SK-N-MC (cell line): Measurements from ENCODE around the gene BANP.

ENCODE experiments used
- EZH2 ChIP-seq: fragments of 200-600 bp; sonication (generic); IDR thresholded peaks from one replicate; pipeline ENCODE4 v1.6.1; 2017; ENCODE audit warnings: antibody characterized with exemption
- POLR2AphosphoS5 ChIP-seq: IDR thresholded peaks from 2 replicates; pipeline ENCODE4 v1.6.1; 2012; ENCODE audit warnings: mild to moderate bottlenecking, low read depth, low read length, borderline replicate concordance

DNA sequence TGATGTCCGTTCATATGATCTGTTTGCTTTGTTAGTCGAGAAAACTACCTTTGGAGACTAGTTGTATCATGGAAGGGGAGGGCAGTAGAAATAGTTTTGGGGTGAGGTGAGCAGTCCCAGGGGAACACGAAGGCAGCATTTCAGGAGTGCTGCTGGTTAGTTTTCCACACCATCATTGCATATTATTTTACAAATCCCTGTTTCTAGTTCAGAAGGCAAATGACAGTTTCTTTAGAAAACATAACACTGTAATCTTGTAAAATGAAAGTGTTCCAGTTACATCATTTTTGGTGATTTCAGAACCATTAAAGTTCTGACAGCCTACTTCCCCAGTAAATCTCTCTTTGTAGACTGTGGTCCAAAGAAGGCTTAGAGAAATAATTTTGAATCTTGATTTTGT is 25.4 kb downstream of the BANP start:
- TF ChIP-seq POLR2AphosphoS5 (no peak), EZH2 (no peak)
